Caco-2 (cell line): ENCODE data around the gene PFDN2. TPM values are rescaled to one million over a fixed set of nuclear protein-coding genes. Genes with fewer than 3 reads are reported as not detected.
"Not testable (repeated sequence)": the region's sequence is repeated elsewhere in the genome, so short reads cannot be mapped to it uniquely, and the experiment has no call there.

Experiments used
- BruUV-seq: library from RNA; stranded (reverse); fragments of 400-500 nt; replicated peaks from 2 replicates; lab custom pipeline; 2021; lab: Mats Ljungman, UMichigan
- CTCF ChIA-PET: fragments of 300-600 bp; sonication (Branson Sonifier 250); formaldehyde crosslinking; loops from one replicate; lab custom pipeline; 2022; ENCODE audit warnings: antibody characterized with exemption; lab: Charles Lee
- POLR2A ChIA-PET: fragments of 300-600 bp; sonication (Branson Sonifier 250); formaldehyde crosslinking; loops from one replicate; lab custom pipeline; 2022; ENCODE audit warnings: antibody characterized with exemption; lab: Charles Lee
- DNase-seq, 2 experiments: peaks; one replicate each; pipeline versions ENCODE4 v3.0.0 to v3.0.0-alpha.2; 2020 to 2022
- H3K27me3 ChIP-seq: replicated peaks from 2 replicates; pipeline ENCODE4 v1.6.0; 2011; ENCODE audit warnings: low read length; ENCODE audit not compliant: control insufficient read depth, insufficient read depth
- H3K36me3 ChIP-seq: 2 replicates; pipeline ENCODE4 v1.5.1; 2011; ENCODE audit warnings: low read length; ENCODE audit not compliant: control insufficient read depth, insufficient read depth
- H3K4me1 ChIP-seq: fragments of 250-450 bp; sonication (Bioruptor Pico); 2 replicates; pipeline ENCODE4 v1.5.1; 2020; ENCODE audit warnings: mild to moderate bottlenecking
- H3K4me3 ChIP-seq: 2 replicates; pipeline ENCODE4 v1.5.1; 2011; ENCODE audit warnings: low read depth, mild to moderate bottlenecking, control low read depth, low read length
- H3K9me3 ChIP-seq: fragments of 250-450 bp; sonication (Bioruptor Pico); 2 replicates; pipeline ENCODE4 v1.5.1; 2020; ENCODE audit warnings: mild to moderate bottlenecking, moderate library complexity
- H3K27ac Mint-ChIP-seq: one replicate; pipeline ENCODE4 v1.8.0; 2022; ENCODE audit warnings: mixed read lengths; ENCODE audit not compliant: unreplicated experiment
- H3K27me3 Mint-ChIP-seq: one replicate; pipeline ENCODE4 v1.8.0; 2022; ENCODE audit warnings: mixed read lengths; ENCODE audit not compliant: insufficient read depth, unreplicated experiment
- H3K36me3 Mint-ChIP-seq: one replicate; pipeline ENCODE4 v1.8.0; 2022; ENCODE audit warnings: mild to moderate bottlenecking, mixed read lengths; ENCODE audit not compliant: insufficient read depth, unreplicated experiment
- H3K4me1 Mint-ChIP-seq: one replicate; pipeline ENCODE4 v1.8.0; 2022; ENCODE audit warnings: low read depth, mixed read lengths; ENCODE audit not compliant: unreplicated experiment
- H3K4me3 Mint-ChIP-seq: one replicate; pipeline ENCODE4 v1.8.0; 2022; ENCODE audit warnings: mild to moderate bottlenecking, moderate library complexity, mixed read lengths; ENCODE audit not compliant: unreplicated experiment
- H3K9me3 Mint-ChIP-seq: one replicate; pipeline ENCODE4 v1.8.0; 2022; ENCODE audit warnings: mixed read lengths; ENCODE audit not compliant: unreplicated experiment
- intact Hi-C: fragments of 100-400 bp; cut with micrococcal nuclease; formaldehyde crosslinking; loops from one replicate; pipeline ENCODE4 v1.10.0; 2022; ENCODE audit not compliant: unreplicated experiment
- total RNA-seq: library from RNA; stranded (reverse); gene quantifications from 2 replicates; pipeline ENCODE4 v1.2.3, GENCODE V29; 2022
- TF ChIP-seq, protein P1 (sequence below), 2 experiments: fragments of 200-600 bp in 1 of 2; IDR thresholded peaks; 1 replicate in 1 of 2; 2 replicates in 1 of 2; pipeline versions ENCODE4 v1.5.1 to v1.8.0; 2011 to 2022; ENCODE audit warnings: antibody characterized with exemption in 1 of 2, control low read depth in 1 of 2, inconsistent platforms in 1 of 2, low read depth in 1 of 2, low read length in 1 of 2, mild to moderate bottlenecking in 1 of 2, moderate library complexity in 1 of 2; ENCODE audit not compliant: insufficient read depth in 1 of 2, severe bottlenecking in 1 of 2, unreplicated experiment in 1 of 2

The PFDN2 gene
- total RNA-seq, 1 experiment from 2014 or later = 88.0 TPM

DNA sequence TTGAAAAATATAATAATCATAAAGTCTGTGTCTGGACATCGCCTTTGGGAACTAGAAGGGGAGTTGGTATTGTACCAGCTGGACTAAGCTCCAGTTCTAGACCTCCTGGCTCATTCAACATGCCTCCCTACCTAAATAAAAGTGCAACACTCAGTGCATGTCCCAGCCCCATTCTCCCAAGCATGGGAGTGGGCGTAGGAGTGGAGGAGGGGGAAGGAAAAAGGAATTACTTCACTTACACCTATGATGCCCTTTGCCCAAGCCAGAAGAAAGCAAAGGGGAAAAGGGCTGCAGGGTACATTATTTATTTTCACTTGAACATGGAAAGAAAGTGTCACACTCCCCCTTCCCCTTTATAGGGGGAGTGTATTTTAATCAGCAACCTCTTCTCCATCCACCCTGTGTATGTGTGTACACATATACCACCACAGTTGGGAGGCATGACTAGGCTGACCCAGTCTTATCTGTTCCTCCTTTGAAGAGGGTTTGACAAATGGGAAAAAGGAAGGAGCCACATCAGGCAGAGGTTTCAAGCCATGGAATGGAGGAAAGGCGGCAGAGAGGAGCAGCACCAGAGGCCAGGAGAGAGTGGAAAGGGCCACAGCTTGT, 3.3 kb upstream of the PFDN2 start:
- H3K36me3 ChIP-seq = peaks cover 5% of the 10 kb centered on the region
- H3K27ac Mint-ChIP-seq = no peak overlapping the region
- peaks cover 17% of the 10 kb centered on the region for H3K4me1 ChIP-seq
- no peaks in the 10 kb centered on the region for H3K27me3 Mint-ChIP-seq
- DNase-seq = no peak
- no peak overlapping the region for H3K4me3 Mint-ChIP-seq
- H3K4me1 Mint-ChIP-seq = peaks cover 13% of the 10 kb centered on the region
- ChIA-PET POLR2A (no interaction called here), CTCF (interaction anchor here (0.6 to 0.7 kb wide), 2 partner anchors 12 to 169 kb away, joined by 3 to 6 read pairs; no protein-coding TSS in a partner anchor)
- no peak overlapping the region for H3K4me3 ChIP-seq
- H3K27me3 ChIP-seq = no peaks in the 10 kb centered on the region
- H3K9me3 ChIP-seq = no peaks in the 10 kb centered on the region
- no TSS peak for BruUV-seq
- peaks cover 76% of the 10 kb centered on the region for H3K36me3 Mint-ChIP-seq
- TF ChIP-seq, protein P1, sequence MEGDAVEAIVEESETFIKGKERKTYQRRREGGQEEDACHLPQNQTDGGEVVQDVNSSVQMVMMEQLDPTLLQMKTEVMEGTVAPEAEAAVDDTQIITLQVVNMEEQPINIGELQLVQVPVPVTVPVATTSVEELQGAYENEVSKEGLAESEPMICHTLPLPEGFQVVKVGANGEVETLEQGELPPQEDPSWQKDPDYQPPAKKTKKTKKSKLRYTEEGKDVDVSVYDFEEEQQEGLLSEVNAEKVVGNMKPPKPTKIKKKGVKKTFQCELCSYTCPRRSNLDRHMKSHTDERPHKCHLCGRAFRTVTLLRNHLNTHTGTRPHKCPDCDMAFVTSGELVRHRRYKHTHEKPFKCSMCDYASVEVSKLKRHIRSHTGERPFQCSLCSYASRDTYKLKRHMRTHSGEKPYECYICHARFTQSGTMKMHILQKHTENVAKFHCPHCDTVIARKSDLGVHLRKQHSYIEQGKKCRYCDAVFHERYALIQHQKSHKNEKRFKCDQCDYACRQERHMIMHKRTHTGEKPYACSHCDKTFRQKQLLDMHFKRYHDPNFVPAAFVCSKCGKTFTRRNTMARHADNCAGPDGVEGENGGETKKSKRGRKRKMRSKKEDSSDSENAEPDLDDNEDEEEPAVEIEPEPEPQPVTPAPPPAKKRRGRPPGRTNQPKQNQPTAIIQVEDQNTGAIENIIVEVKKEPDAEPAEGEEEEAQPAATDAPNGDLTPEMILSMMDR (IDR thresholded peaks at IDR 0.05; ENCODE audit: insufficient read depth in 1 of 2, low read depth in 1 of 2, low read length in 1 of 2, severe bottlenecking in 1 of 2, unreplicated experiment in 1 of 2) = no peak
- intact Hi-C loops = no loop called here
- no peaks in the 10 kb centered on the region for H3K9me3 Mint-ChIP-seq

DNA sequence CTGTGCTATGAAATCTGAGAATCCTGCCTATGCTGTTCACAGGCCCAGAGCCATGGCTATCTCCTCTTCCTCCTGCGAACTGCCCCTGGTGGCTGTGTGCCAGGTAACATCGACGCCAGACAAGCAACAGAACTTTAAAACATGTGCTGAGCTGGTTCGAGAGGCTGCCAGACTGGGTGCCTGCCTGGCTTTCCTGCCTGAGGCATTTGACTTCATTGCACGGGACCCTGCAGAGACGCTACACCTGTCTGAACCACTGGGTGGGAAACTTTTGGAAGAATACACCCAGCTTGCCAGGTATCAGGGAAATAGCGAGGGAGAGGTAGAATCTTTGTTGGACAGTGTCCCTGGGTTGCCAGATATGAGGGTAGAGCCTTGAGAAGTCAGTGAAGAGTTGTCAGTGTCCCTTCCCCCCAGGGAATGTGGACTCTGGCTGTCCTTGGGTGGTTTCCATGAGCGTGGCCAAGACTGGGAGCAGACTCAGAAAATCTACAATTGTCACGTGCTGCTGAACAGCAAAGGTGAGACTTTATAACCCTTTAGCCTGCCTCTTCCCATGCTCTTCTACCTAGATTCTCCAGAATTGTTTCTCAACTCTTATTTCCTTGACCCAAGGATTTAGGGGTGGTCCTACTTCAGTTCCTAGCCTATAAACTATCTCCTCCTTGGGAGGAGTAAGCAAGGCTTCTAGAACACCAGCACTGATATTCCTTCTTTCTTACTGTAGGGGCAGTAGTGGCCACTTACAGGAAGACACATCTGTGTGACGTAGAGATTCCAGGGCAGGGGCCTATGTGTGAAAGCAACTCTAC, 1.5 kb upstream of the PFDN2 start:
- no TSS peak for BruUV-seq
- H3K4me1 ChIP-seq = peaks cover 17% of the 10 kb centered on the region
- TF ChIP-seq, protein P1 (IDR thresholded peaks at IDR 0.05; ENCODE audit: insufficient read depth in 1 of 2, low read depth in 1 of 2, low read length in 1 of 2, severe bottlenecking in 1 of 2, unreplicated experiment in 1 of 2) = peak; percentile 15 to 47
- peaks cover 6% of the 10 kb centered on the region for H3K36me3 ChIP-seq
- Mint-ChIP-seq H3K27ac (peak overlapping the region; percentile 96), H3K27me3 (no peaks in the 10 kb centered on the region), H3K36me3 (peaks cover 61% of the 10 kb centered on the region), H3K9me3 (no peaks in the 10 kb centered on the region), H3K4me1 (peaks cover 13% of the 10 kb centered on the region), H3K4me3 (peak overlapping the region; percentile 99)
- ChIA-PET CTCF (interaction anchor here (1.0 kb wide), 1 partner anchor 98 kb away, joined by 3 read pairs; no protein-coding TSS in a partner anchor), POLR2A (no interaction called here)
- peak overlapping the region; percentile 91 for H3K4me3 ChIP-seq
- intact Hi-C loops = loop anchor here (1.0 to 5.0 kb wide), 2 partner anchors 13 to 58 kb away; partner anchors contain the start of genes B4GALT3 and DEDD
- no peaks in the 10 kb centered on the region for H3K27me3 ChIP-seq
- no peaks in the 10 kb centered on the region for H3K9me3 ChIP-seq
- DNase-seq = peak; percentile 52 to 54

DNA sequence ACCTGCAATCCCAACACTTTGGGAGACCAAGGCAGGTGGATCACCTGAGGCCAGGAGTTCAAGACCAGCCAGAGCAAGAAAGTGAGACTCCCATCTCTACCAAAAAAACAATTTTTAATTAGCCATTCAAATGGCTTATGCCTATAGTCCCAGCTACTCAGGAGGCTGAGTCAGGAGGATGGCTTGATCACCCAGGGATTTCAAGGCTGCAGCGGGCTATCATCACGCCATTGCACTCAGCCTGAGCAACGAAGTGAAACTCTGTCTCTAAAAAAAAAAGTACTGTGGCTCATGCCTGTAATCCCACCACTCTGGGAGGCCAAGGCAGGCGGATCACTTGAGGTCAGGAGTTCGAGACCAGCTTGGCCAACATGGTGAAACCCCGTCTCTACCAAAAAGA, 1.9 kb downstream of the PFDN2 start:
- H3K36me3 ChIP-seq, H3K27ac Mint-ChIP-seq, H3K9me3 Mint-ChIP-seq, BruUV-seq, H3K27me3 ChIP-seq, DNase-seq, CTCF ChIA-PET, H3K27me3 Mint-ChIP-seq, H3K4me3 ChIP-seq, H3K4me3 Mint-ChIP-seq, POLR2A ChIA-PET, H3K9me3 ChIP-seq: not testable (repeated sequence)
- peaks cover 17% of the 10 kb centered on the region for H3K4me1 ChIP-seq
- H3K36me3 Mint-ChIP-seq = peaks cover 46% of the 10 kb centered on the region
- H3K4me1 Mint-ChIP-seq = peaks cover 13% of the 10 kb centered on the region
- intact Hi-C loops = loop anchor here (5.0 kb wide), 1 partner anchor 61 kb away; the partner anchor contains the start of gene B4GALT3
